GM21786 (cell line): ENCODE data around the gene EFTUD2.
A peak's percentile ranks its signal among the peaks of the same experiment; 100 is the strongest.

Source experiments
- ATAC-seq: cut with Tn5 transposase; IDR thresholded peaks from one replicate; pipeline ENCODE4 v1.9.1; 2021; ENCODE audit not compliant: unreplicated experiment

Gene EFTUD2

DNA sequence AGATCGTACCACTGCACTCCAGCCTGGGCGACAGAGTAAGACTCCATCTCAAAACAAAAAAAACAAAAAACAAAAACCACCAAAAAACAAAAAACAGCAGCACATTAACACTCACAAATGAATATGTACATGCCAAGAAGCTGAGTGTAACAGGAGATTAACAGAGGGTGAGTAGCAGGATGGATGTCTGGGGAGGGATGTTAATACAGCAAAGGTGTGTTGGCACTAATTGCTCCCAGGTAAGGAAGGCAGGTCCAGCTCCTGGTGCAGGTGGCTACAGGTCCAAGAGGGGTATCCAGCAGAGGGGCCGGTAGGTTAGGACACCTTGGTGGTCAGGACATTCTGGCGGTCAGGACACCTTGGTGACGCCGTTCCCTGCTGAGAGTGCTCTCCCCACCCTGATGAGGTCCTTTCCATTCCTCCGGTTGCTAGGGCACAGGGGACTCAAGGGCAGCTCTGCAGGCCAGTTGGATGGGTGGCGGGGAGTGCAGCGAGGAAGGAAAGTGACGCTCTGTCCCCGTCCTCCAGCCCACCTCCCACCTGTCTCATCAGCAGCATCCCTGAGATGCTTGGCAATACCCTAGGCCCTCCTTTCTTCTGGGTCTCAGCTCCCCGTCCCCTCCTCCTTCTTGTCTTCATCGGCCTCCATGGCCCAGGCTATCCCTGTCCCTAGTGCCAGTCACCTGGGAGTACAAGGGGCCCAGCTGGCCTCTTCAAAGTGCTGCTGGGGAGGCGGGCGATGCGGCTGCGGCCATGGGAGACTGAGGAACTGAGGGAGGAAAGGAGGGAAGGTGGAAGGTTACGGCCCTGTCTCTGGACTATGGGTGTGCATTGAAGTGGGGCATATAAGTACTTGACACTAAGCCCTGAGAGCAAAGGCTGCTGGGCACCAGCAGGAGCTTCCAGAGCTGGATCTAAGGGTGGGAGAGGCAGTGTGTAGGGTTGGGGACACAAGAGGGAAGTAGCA lies 26.8 kb upstream of the EFTUD2 start:
- no peak for ATAC-seq

DNA sequence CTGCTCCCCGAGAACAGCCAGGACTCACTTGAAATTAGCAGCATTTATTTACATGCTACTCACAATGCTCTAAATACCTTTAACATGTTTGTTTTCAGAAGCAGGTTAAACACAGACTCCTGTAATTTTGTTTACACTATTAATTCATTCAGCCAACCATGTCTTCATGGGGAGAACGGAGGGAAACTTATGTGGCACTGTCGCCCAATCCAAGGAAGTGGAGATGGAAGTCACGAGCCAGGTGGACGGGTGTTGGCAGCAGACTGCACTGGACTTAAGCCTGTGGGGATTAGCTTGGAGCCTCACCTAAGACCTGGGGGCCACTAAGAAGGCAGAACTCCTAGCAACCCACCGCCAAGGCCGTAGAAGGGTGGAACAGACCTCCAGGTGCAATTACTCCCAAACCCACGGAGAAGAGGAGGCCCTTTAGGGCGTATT lies 24.9 kb upstream of the EFTUD2 start:
- no peak for ATAC-seq

GRCh38 chr17:44922746-44923470 lies 23.7 kb upstream of the EFTUD2 start:
- no peak for ATAC-seq

- no peak for ATAC-seq
Observed at GRCh38 chr17:44922136-44922535, 22.9 kb upstream of the EFTUD2 start.

DNA sequence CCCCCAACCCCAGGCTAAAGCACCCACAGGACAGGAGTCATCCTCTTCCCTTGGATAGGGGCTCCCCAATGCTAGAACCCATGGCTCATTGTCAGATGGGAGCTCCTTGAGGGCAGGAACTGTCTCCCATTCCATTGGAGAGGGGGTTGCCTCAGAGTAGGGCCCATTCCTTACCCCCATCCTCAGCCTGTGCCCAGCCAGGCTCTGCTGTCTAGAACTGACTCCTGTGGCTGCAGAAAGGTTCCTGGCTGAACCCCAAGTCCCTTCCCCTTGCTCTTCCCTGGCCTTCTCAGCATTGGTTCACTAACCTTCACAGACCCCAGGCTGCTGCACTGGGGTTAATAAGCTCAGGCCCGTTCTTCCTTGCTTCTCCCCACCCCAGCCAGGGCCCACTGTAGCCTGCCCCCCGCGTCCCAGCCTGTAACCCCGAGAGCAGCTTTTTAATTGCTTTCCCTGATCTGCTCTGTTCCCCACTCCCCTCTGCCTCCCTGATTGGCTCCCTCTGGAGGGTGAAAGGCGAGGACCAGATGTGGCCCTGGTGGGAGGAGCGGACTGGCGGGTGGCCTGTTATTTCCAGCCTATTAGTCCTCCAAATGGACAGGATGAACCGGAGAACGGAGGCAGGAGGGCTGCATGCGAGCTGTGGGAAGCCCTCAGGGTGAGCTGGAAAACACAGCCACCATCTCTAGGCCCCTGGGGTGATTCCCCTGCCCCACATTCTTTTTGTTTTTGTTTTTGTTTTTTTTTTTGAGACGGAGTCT lies 22.1 kb upstream of the EFTUD2 start:
- no peak for ATAC-seq

DNA sequence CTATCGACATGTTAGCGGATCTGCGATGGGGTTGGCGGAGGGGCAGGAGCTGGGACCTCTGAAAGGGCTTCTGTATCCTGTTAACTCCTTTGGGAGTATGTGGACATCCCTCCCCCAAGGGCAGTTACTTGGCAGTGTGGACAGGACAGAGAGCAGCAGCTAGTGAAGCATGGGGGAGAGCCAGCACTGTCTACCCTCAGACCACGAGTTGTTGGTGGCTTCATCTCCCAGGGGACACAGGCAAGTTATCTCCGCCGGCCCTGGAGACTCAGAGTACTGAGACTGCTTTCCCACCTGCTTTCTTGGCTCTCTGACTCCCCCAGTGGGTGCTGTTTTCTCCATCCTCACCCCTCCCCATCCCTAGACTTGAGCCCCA lies 21.3 kb upstream of the EFTUD2 start:
- no peak for ATAC-seq

DNA sequence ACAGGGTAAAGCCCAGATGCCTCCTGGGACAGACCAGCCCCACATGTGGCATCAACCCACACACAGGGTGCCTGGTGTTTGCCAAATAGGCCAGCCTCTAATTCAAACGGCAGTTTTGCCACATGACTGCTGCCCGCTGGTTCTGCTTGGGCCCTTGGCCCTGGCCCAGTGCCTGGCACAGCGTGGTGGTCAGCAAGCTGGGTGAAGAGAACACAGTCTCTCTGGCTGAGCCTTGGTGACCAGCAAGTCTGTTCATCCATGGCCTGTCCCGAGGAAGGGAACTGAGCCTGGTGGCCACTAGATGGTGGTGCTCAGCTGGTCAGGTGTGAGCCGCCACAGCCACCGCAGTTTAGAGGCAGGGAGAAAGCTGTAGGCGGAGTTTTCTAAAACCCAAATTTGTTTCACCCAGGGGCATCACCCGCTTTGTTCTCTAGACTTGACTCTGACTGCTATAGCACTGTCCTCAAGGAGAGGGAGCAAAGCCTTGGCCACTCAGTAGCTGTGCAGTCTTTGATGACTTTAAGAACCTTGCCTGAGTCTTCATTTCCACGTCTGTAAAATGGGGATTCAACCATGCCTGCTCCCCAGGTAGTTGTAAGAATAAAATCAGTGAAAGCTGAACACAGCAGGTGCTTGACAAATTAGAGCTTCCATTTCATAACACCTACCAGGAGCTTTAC lies 20.8 kb upstream of the EFTUD2 start:
- ATAC-seq, result peak; percentile 78

DNA sequence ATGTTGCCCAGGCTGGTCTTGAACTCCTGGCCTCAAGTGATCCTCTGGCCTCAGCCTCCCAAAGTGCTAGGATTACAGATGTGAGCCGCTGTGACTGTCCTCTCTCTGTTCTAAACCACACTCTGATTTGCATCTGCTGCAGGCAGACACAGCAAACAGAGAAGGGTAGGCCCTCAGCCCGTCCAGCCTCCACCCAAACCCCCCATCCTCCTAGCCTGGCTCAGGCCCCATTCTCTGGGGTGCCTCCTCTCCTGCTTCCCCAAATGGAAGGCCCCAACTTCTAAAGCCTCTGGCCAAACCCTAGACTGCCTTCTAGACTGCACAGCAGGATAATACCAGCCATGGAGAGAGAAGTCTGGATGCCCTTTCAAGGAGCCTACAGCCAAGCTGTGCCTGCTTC lies 20.2 kb upstream of the EFTUD2 start:
- no peak for ATAC-seq

GRCh38 chr17:44918006-44918405 lies 18.8 kb upstream of the EFTUD2 start:
- ATAC-seq, result no peak

- no peak for ATAC-seq
Observed at GRCh38 chr17:44917456-44917855, 18.2 kb upstream of the EFTUD2 start.

DNA sequence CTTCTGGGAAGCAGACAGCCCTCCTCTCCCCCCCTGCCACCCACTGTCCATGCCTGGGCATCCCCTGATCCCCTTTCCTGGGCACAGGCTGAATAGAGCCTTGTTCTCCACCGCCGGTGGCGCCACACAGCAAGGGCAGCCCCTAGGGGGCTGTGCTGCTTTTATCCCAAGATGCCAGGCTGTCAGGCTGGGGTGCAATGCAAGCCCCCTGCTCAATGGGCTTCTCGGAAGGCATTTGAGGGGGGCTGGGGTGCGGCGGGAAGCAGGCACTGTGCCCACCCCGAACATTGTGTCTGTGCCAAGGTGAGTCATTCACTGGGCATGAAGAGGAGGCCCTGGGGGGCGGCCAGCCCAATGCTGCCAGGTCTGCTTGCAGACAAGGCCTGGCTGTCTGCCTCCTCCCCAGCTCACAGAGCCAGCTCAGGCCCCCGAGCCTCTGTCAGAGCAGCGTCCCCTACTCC lies 17.6 kb upstream of the EFTUD2 start:
- no peak for ATAC-seq

GRCh38 chr17:44915862-44916780 lies 16.9 kb upstream of the EFTUD2 start:
- no peak for ATAC-seq

DNA sequence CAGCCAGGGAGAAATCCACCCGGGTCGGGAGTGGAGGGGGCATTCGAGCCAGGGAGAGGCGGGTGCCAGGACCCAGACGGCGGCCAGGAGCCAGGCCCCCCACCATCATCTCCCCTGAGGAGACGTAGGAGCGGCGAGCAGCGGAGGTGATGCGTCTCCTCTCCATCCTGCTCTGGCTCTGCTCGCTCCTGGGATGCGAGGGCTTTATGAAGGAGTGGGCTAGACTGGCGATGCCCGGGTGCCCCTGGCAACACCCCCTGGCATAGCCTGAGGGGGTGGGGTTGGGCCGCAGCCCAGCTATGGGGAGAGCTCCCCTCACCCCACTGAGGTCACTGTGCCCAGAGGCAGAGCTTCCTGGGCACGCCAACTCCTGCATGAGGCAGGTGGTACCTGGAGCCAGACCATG lies 16.1 kb upstream of the EFTUD2 start, which contains the start of gene GFAP:
TSS of gene GFAP (minus strand) at position 180 of the 406 bp plus-strand sequence. CDS start at position 166, 14 bp downstream.
- ATAC-seq, result no peak

- ATAC-seq, result no peak
Observed at GRCh38 chr17:44914698-44915271, 15.5 kb upstream of the EFTUD2 start.

- no peak for ATAC-seq
Observed at GRCh38 chr17:44914148-44914547, 14.9 kb upstream of the EFTUD2 start.

GRCh38 chr17:44913676-44914075 lies 14.4 kb upstream of the EFTUD2 start:
- ATAC-seq, result no peak

DNA sequence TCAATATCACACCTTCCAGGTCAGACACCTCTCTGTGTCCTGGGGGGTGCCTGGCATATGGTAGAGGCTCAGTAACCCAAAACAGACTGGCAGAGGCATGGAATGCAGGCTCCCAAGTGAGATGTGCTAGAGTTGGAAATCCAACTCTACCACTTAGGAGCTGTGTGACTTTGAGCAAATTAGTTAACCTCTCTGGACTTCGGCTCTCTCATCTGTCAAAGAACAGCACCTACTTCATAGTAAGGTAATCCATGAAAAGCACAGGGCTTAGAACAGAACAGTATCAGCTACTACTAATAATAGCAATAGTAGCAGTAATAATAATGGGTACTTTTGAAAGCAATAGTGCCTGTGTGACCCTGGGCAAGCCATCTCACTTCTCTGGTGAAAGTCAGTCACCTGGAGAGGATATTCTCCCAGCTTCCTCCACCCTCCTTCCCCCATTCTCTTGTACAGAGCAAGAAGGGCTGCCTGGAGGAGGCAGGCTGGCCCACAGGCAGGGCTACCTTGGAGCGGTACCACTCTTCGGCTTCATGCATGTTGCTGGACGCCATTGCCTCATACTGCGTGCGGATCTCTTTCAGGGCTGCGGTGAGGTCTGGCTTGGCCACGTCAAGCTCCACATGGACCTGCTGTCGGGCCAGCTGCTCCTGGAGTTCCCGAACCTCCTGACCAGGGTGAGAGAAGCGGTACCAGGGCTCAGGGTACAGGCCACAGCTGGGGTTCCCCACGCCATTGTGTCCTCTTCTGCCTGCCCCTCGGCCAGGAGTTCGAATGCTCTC lies 13.7 kb upstream of the EFTUD2 start:
- no peak for ATAC-seq
